ENCODE measurements around the gene RHOBTB3.

DNA sequence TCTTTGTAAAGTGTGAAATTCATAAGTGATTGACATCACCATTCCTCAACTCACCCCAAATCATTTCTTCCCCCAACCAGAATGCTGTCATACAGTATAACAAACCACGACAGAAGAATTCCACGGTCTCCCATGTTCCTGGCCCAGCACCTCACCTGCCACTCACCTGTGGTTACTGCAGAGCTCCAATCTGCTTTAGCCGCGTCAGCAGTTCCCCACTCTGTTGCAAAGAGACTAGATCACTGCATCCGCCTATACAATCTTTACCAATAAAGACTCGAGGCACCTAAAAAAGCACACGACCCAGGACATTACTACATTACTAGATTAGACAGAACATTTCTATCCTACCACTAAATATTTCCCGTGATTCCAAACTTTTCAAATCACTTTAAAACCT lies 85.2 kb downstream of the RHOBTB3 start:
- TF ChIP-seq CTCF (IDR thresholded peaks at IDR 0.05) = no peak
- no peak for TF ChIP-seq POLR2A (IDR thresholded peaks at IDR 0.05)
